Measurements from ENCODE around the gene TMEM238L.

DNA sequence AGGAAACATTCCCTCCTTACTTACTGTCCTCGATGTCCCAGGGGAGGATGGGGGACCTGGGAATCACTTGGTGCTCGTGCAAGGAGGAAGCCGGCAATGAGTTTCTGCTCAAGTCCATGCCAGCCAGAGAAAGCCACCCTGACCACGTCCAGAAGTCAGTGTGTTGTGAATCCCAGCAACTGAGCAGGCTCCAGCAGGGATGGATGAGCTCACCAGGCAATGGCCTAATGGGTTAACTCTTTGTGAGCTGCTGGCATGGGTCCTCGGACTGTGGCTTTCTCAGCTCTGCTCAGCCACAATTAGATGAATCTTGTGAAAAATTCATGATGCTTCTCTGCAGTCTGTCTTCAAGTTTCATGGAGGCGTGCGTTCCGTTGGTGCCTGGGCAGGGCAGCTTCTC, 34.0 kb upstream of the TMEM238L start, which contains the start of gene PIRT:
- TF ChIP-seq, protein P1, sequence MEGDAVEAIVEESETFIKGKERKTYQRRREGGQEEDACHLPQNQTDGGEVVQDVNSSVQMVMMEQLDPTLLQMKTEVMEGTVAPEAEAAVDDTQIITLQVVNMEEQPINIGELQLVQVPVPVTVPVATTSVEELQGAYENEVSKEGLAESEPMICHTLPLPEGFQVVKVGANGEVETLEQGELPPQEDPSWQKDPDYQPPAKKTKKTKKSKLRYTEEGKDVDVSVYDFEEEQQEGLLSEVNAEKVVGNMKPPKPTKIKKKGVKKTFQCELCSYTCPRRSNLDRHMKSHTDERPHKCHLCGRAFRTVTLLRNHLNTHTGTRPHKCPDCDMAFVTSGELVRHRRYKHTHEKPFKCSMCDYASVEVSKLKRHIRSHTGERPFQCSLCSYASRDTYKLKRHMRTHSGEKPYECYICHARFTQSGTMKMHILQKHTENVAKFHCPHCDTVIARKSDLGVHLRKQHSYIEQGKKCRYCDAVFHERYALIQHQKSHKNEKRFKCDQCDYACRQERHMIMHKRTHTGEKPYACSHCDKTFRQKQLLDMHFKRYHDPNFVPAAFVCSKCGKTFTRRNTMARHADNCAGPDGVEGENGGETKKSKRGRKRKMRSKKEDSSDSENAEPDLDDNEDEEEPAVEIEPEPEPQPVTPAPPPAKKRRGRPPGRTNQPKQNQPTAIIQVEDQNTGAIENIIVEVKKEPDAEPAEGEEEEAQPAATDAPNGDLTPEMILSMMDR (IDR thresholded peaks at IDR 0.05), result no peak
- no peak for TF ChIP-seq EZH2 (IDR thresholded peaks at IDR 0.05)
- no peak for TF ChIP-seq EZH2phosphoT487 (IDR thresholded peaks at IDR 0.05)

All from neural progenitor cell (in vitro differentiated cells).